ENCODE measurements around the gene SHOX.
"Not testable (repeated sequence)": the region's sequence is repeated elsewhere in the genome, so short reads cannot be mapped to it uniquely, and the experiment has no call there.

The SHOX gene

GRCh38 chrX:641671-642435, 11.3 kb downstream of the SHOX start:
- Histone ChIP-seq H3K4me3 (ENCODE audit: low read depth in 1 of 2, low read length in 2 of 2) (no peak overlapping the region), H3K4me1 (ENCODE audit: control insufficient read depth in 1 of 2, insufficient read depth in 2 of 2, low read length in 2 of 2) (peaks cover 0 to 19% of the 10 kb centered on the region in 2 donors), H3K9me3 (ENCODE audit: control insufficient read depth in 1 of 2, low read length in 2 of 2) (no peaks in the 10 kb centered on the region), H3K36me3 (ENCODE audit: control insufficient read depth in 1 of 2, insufficient read depth in 2 of 2, low read length in 2 of 2) (no peaks in the 10 kb centered on the region), H3K27me3 (ENCODE audit: low read depth, low read length) (peaks cover 14% of the 10 kb centered on the region), H3K27ac (ENCODE audit: low read length) (no peak overlapping the region)

- no peaks in the 10 kb centered on the region for H3K9me3 ChIP-seq (ENCODE audit: control insufficient read depth in 1 of 2, low read length in 2 of 2)
- H3K4me3 ChIP-seq (ENCODE audit: low read depth in 1 of 2, low read length in 2 of 2): no peak overlapping the region
- no peaks in the 10 kb centered on the region for H3K36me3 ChIP-seq (ENCODE audit: control insufficient read depth in 1 of 2, insufficient read depth in 2 of 2, low read length in 2 of 2)
- H3K27ac ChIP-seq (ENCODE audit: low read length): no peak overlapping the region
- peaks cover 11% of the 10 kb centered on the region for H3K27me3 ChIP-seq (ENCODE audit: low read depth, low read length)
- peaks cover 0 to 12% of the 10 kb centered on the region in 2 donors for H3K4me1 ChIP-seq (ENCODE audit: control insufficient read depth in 1 of 2, insufficient read depth in 2 of 2, low read length in 2 of 2)
Measured at GRCh38 chrX:642436-643240, 12.0 kb downstream of the SHOX start.

- Histone ChIP-seq H3K36me3 (ENCODE audit: control insufficient read depth in 1 of 2, insufficient read depth in 2 of 2, low read length in 2 of 2) (no peaks in the 10 kb centered on the region), H3K4me1 (ENCODE audit: control insufficient read depth in 1 of 2, insufficient read depth in 2 of 2, low read length in 2 of 2) (peaks cover 0 to 8% of the 10 kb centered on the region in 2 donors), H3K27me3 (ENCODE audit: low read depth, low read length) (peaks cover 5% of the 10 kb centered on the region), H3K27ac (ENCODE audit: low read length) (no peak overlapping the region), H3K4me3 (ENCODE audit: low read depth in 1 of 2, low read length in 2 of 2) (no peak overlapping the region), H3K9me3 (ENCODE audit: control insufficient read depth in 1 of 2, low read length in 2 of 2) (no peaks in the 10 kb centered on the region)
Measured at GRCh38 chrX:643241-643595, 12.6 kb downstream of the SHOX start.

GRCh38 chrX:643911-644303, 13.3 kb downstream of the SHOX start:
- Histone ChIP-seq H3K4me3 (ENCODE audit: low read depth in 1 of 2, low read length in 2 of 2) (no peak overlapping the region), H3K9me3 (ENCODE audit: control insufficient read depth in 1 of 2, low read length in 2 of 2) (no peaks in the 10 kb centered on the region), H3K27me3 (ENCODE audit: low read depth, low read length) (no peaks in the 10 kb centered on the region), H3K27ac (ENCODE audit: low read length) (no peak overlapping the region), H3K36me3 (ENCODE audit: control insufficient read depth in 1 of 2, insufficient read depth in 2 of 2, low read length in 2 of 2) (no peaks in the 10 kb centered on the region), H3K4me1 (ENCODE audit: control insufficient read depth in 1 of 2, insufficient read depth in 2 of 2, low read length in 2 of 2) (peaks cover 0 to 6% of the 10 kb centered on the region in 2 donors)

- Histone ChIP-seq H3K27ac (ENCODE audit: low read length) (no peak overlapping the region), H3K36me3 (ENCODE audit: control insufficient read depth in 1 of 2, insufficient read depth in 2 of 2, low read length in 2 of 2) (no peaks in the 10 kb centered on the region), H3K27me3 (ENCODE audit: low read depth, low read length) (no peaks in the 10 kb centered on the region), H3K4me1 (ENCODE audit: control insufficient read depth in 1 of 2, insufficient read depth in 2 of 2, low read length in 2 of 2) (peaks cover 0 to 6% of the 10 kb centered on the region in 2 donors), H3K9me3 (ENCODE audit: control insufficient read depth in 1 of 2, low read length in 2 of 2) (peaks cover 0 to under 1% of the 10 kb centered on the region in 2 donors), H3K4me3 (ENCODE audit: low read depth in 1 of 2, low read length in 2 of 2) (peak overlapping the region in 1 of 2 donors; percentile 30)
Measured at GRCh38 chrX:644304-645281, 14.0 kb downstream of the SHOX start.

- no peaks in the 10 kb centered on the region for H3K27me3 ChIP-seq (ENCODE audit: low read depth, low read length)
- H3K36me3 ChIP-seq (ENCODE audit: control insufficient read depth in 1 of 2, insufficient read depth in 2 of 2, low read length in 2 of 2): no peaks in the 10 kb centered on the region
Measured at GRCh38 chrX:646228-646495, 15.6 kb downstream of the SHOX start.

GRCh38 chrX:646796-647195, 16.2 kb downstream of the SHOX start:
- H3K36me3 ChIP-seq (ENCODE audit: control insufficient read depth in 1 of 2, insufficient read depth in 2 of 2, low read length in 2 of 2): no peaks in the 10 kb centered on the region
- peaks cover 0 to 6% of the 10 kb centered on the region in 2 donors for H3K4me1 ChIP-seq (ENCODE audit: control insufficient read depth in 1 of 2, insufficient read depth in 2 of 2, low read length in 2 of 2)
- H3K9me3 ChIP-seq (ENCODE audit: control insufficient read depth in 1 of 2, low read length in 2 of 2): peaks cover 0 to 6% of the 10 kb centered on the region in 2 donors
- H3K27ac ChIP-seq (ENCODE audit: low read length): no peak overlapping the region
- no peaks in the 10 kb centered on the region for H3K27me3 ChIP-seq (ENCODE audit: low read depth, low read length)
- no peak overlapping the region for H3K4me3 ChIP-seq (ENCODE audit: low read depth in 1 of 2, low read length in 2 of 2)

More at GRCh38 chrX:646228-646495, 15.6 kb downstream of the SHOX start:
- Histone ChIP-seq H3K9me3 (ENCODE audit: control insufficient read depth in 1 of 2, low read length in 2 of 2) (peaks cover 0 to 6% of the 10 kb centered on the region in 2 donors), H3K4me1 (ENCODE audit: control insufficient read depth in 1 of 2, insufficient read depth in 2 of 2, low read length in 2 of 2) (peaks cover 0 to 6% of the 10 kb centered on the region in 2 donors), H3K4me3 (ENCODE audit: low read depth in 1 of 2, low read length in 2 of 2) (no peak overlapping the region), H3K27ac (ENCODE audit: low read length) (no peak overlapping the region)

GRCh38 chrX:649166-649565, 18.6 kb downstream of the SHOX start:
- no peak overlapping the region for H3K27ac ChIP-seq (ENCODE audit: low read length)
- H3K9me3 ChIP-seq (ENCODE audit: control insufficient read depth in 1 of 2, low read length in 2 of 2): peaks cover 0 to 6% of the 10 kb centered on the region in 2 donors
- no peaks in the 10 kb centered on the region for H3K27me3 ChIP-seq (ENCODE audit: low read depth, low read length)
- H3K4me1 ChIP-seq (ENCODE audit: control insufficient read depth in 1 of 2, insufficient read depth in 2 of 2, low read length in 2 of 2): peaks cover 0 to 6% of the 10 kb centered on the region in 2 donors
- H3K36me3 ChIP-seq (ENCODE audit: control insufficient read depth in 1 of 2, insufficient read depth in 2 of 2, low read length in 2 of 2): no peaks in the 10 kb centered on the region
- no peak overlapping the region for H3K4me3 ChIP-seq (ENCODE audit: low read depth in 1 of 2, low read length in 2 of 2)

- Histone ChIP-seq H3K9me3 (ENCODE audit: control insufficient read depth in 1 of 2, low read length in 2 of 2) (peaks cover 0 to 6% of the 10 kb centered on the region in 2 donors), H3K27me3 (ENCODE audit: low read depth, low read length) (no peaks in the 10 kb centered on the region), H3K27ac (ENCODE audit: low read length) (no peak overlapping the region)
Measured at GRCh38 chrX:650324-650723, 19.7 kb downstream of the SHOX start.

GRCh38 chrX:650811-651210, 20.2 kb downstream of the SHOX start:
- Histone ChIP-seq H3K9me3 (ENCODE audit: control insufficient read depth in 1 of 2, low read length in 2 of 2) (peaks cover 0 to 6% of the 10 kb centered on the region in 2 donors), H3K4me3 (ENCODE audit: low read depth in 1 of 2, low read length in 2 of 2) (no peak overlapping the region), H3K36me3 (ENCODE audit: control insufficient read depth in 1 of 2, insufficient read depth in 2 of 2, low read length in 2 of 2) (no peaks in the 10 kb centered on the region), H3K4me1 (ENCODE audit: control insufficient read depth in 1 of 2, insufficient read depth in 2 of 2, low read length in 2 of 2) (no peaks in the 10 kb centered on the region), H3K27me3 (ENCODE audit: low read depth, low read length) (no peaks in the 10 kb centered on the region), H3K27ac (ENCODE audit: low read length) (no peak overlapping the region)

More at GRCh38 chrX:650324-650723, 19.7 kb downstream of the SHOX start:
- H3K4me1 ChIP-seq (ENCODE audit: control insufficient read depth in 1 of 2, insufficient read depth in 2 of 2, low read length in 2 of 2): no peaks in the 10 kb centered on the region
- no peaks in the 10 kb centered on the region for H3K36me3 ChIP-seq (ENCODE audit: control insufficient read depth in 1 of 2, insufficient read depth in 2 of 2, low read length in 2 of 2)
- no peak overlapping the region for H3K4me3 ChIP-seq (ENCODE audit: low read depth in 1 of 2, low read length in 2 of 2)

GRCh38 chrX:651922-652321, 21.3 kb downstream of the SHOX start:
- H3K9me3 ChIP-seq (ENCODE audit: control insufficient read depth in 1 of 2, low read length in 2 of 2); H3K27ac ChIP-seq (ENCODE audit: low read length); H3K4me1 ChIP-seq (ENCODE audit: control insufficient read depth in 1 of 2, insufficient read depth in 2 of 2, low read length in 2 of 2); H3K4me3 ChIP-seq (ENCODE audit: low read depth in 1 of 2, low read length in 2 of 2); H3K36me3 ChIP-seq (ENCODE audit: control insufficient read depth in 1 of 2, insufficient read depth in 2 of 2, low read length in 2 of 2); H3K27me3 ChIP-seq (ENCODE audit: low read depth, low read length): not testable (repeated sequence)
